Measurements from ENCODE around the gene ROR1.

- TF ChIP-seq TAF1 (IDR thresholded peaks at IDR 0.05; ENCODE audit: borderline replicate concordance, insufficient read depth, low read length): no peak
- no peak for TF ChIP-seq REST (IDR thresholded peaks at IDR 0.05; ENCODE audit: insufficient read depth in 1 of 2, low read depth in 2 of 2, low read length in 2 of 2)
- no peak for TF ChIP-seq POLR2AphosphoS5 (IDR thresholded peaks at IDR 0.05; ENCODE audit: low read depth, low read length)
- no peak for TF ChIP-seq SIN3A (IDR thresholded peaks at IDR 0.05; ENCODE audit: borderline replicate concordance, insufficient read depth, low read length)
- TF ChIP-seq FOXP2 (optimal IDR thresholded peaks at IDR 0.05; ENCODE audit: borderline replicate concordance, extremely low read depth, extremely low read length, insufficient read depth): no peak
These were observed 197.7 kb downstream of the ROR1 start for GRCh38 chr1:63971557-63971956.
